ENCODE measurements around the gene ROR2.
A peak's percentile ranks its signal among the peaks of the same experiment; 100 is the strongest.
"Not testable (repeated sequence)": the region's sequence is repeated elsewhere in the genome, so short reads cannot be mapped to it uniquely, and the experiment has no call there.

Gene ROR2

DNA sequence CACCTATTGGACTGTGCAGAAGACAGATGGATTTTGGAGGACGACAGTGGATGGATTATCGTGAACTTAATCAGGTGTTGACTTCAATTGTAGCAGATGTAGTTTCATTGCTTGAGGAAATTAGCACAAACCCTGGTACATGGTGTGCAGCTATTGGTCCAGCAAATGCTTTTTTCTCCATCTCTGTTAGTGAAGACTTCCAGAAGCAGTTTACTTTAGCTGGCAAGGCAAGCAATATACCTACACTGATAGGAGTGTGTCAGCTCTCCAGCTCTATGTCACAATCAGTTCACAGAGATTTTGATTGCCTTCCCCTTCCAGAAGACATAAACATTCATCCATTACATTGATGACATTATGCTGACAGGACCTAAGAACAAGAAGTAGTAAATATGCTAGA is 35.7 kb upstream of the ROR2 start:
- DNase-seq (ENCODE audit: low read depth): no peak
- TF ChIP-seq, protein P1, sequence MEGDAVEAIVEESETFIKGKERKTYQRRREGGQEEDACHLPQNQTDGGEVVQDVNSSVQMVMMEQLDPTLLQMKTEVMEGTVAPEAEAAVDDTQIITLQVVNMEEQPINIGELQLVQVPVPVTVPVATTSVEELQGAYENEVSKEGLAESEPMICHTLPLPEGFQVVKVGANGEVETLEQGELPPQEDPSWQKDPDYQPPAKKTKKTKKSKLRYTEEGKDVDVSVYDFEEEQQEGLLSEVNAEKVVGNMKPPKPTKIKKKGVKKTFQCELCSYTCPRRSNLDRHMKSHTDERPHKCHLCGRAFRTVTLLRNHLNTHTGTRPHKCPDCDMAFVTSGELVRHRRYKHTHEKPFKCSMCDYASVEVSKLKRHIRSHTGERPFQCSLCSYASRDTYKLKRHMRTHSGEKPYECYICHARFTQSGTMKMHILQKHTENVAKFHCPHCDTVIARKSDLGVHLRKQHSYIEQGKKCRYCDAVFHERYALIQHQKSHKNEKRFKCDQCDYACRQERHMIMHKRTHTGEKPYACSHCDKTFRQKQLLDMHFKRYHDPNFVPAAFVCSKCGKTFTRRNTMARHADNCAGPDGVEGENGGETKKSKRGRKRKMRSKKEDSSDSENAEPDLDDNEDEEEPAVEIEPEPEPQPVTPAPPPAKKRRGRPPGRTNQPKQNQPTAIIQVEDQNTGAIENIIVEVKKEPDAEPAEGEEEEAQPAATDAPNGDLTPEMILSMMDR (conservative IDR thresholded peaks at IDR 0.05; ENCODE audit: control insufficient read depth, insufficient read depth, low read depth, low read length): no peak
- no peak overlapping the region for H3K4me3 ChIP-seq (ENCODE audit: control insufficient read depth, low read depth, low read length)

DNA sequence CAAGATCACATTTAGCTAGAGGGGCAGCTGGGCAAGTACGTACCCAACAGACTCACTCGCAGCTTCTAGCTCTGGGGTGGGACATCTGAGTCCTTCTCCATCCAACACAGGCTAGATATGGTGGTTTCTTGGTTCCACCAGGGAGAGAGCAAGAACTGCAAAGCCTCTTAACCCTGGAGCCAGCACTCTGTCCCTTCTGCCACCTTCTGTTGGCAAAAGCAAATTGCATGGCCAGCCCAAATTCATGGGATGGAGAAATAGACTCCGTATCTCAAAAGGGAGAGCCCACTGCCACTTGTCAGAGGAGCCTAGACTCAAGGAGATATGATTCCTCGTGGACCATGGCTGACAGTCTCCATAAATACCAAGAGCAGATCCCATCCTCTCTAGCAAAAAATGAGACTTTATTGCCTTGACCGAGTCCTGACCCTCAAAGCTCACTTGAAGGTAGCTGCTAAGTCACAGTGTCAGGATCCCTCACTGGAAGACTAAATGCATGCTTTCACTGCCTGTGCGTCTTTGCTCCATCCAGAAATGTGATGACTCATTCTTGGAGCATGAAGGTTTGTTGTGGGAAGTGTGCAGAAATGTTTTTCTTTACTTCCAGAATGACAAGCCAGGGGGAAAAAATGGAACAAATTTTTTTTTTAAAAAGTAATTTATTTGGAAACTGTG is 28.8 kb upstream of the ROR2 start:
- peak; percentile 86 for DNase-seq (ENCODE audit: low read depth)
- TF ChIP-seq, protein P1 (conservative IDR thresholded peaks at IDR 0.05; ENCODE audit: control insufficient read depth, insufficient read depth, low read depth, low read length): peak; percentile 48
- H3K4me3 ChIP-seq (ENCODE audit: control insufficient read depth, low read depth, low read length): no peak overlapping the region

DNA sequence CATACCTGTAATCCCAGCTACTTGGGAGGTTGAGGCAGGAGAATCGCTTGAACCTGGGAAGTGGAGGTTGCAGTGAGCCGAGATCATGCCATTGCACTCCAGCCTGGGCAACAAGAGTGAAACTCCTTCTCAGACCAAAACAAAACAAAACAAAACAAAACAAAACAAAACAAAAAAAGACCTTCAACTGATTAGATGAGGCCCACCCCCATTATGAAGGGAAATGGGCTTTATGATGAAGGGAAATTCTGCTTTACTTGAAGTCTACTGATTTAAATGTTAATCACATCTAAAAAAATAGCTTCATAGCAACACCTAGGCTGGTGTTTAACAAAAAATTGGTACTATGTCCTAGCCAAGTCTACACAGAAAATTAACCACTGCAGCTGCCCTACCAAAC is 25.2 kb upstream of the ROR2 start:
- DNase-seq (ENCODE audit: low read depth); H3K4me3 ChIP-seq (ENCODE audit: control insufficient read depth, low read depth, low read length): not testable (repeated sequence)

DNA sequence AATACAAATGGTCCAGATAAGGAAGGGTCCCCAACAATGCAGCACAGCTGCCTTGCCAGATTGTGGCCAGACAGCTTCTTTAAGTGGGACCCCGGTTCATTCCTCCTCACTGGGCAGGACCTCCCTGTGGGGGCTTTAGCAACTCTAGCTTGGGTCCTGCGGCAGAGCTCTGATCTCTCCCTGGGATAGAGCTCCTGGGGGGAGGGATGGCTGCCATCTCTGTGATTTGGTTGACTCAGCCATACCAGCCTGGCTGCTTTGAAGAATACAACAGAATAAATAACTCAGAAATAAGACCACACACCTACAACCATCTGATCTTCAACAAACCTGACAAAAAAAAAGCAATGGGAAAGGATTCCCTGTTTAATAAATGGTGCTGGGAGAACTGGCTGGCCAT is 22.7 kb upstream of the ROR2 start:
- H3K4me3 ChIP-seq (ENCODE audit: control insufficient read depth, low read depth, low read length): no peak overlapping the region
- TF ChIP-seq, protein P1 (conservative IDR thresholded peaks at IDR 0.05; ENCODE audit: control insufficient read depth, insufficient read depth, low read depth, low read length): no peak
- no peak for DNase-seq (ENCODE audit: low read depth)

DNA sequence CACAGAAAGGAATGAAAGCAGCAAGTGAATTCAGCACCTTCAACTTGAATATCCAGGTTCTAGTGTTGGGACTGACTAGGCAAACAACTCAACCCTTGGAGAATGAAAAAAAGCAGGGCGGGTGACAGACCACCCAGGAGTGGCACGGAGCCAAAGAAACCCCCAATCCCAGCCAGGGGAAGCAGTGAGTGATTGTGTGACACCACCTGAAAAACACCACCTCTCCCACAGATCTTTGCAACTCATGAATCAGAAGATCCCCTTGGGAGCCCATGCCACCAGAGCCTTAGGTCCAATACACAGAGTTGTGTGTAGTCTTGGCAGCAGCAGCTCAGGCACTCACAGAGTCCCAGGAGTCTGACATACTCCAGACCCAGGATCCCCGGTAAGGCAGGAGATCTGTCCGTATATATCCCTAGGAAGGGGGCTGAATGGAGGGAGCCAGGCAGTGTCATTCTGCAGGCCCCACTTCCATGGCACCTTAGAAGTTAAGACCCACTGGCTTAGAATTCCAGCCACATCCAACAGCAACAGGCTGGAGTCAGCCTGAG is 22.1 kb upstream of the ROR2 start:
- TF ChIP-seq, protein P1 (conservative IDR thresholded peaks at IDR 0.05; ENCODE audit: control insufficient read depth, insufficient read depth, low read depth, low read length): no peak
- no peak overlapping the region for H3K4me3 ChIP-seq (ENCODE audit: control insufficient read depth, low read depth, low read length)
- DNase-seq (ENCODE audit: low read depth): no peak

DNA sequence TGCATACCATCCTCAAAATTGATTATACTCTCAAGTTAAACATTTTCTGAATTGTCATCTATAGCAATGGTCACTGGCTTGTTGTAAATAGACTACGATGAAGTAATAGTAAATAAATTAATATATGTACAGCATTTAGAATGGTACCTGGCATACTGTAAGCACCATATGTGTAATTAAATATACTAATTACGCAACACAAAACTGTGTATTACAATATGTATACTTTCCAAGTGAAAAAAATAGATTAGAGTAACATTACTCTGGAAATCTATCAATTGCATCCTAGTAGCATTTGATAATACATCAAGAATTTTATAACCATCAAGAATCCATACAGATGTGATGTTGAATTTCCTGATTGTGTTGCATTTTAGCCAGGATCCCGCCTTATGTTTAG is 17.2 kb upstream of the ROR2 start:
- H3K4me3 ChIP-seq (ENCODE audit: control insufficient read depth, low read depth, low read length): no peak overlapping the region
- DNase-seq (ENCODE audit: low read depth): no peak
- TF ChIP-seq, protein P1 (conservative IDR thresholded peaks at IDR 0.05; ENCODE audit: control insufficient read depth, insufficient read depth, low read depth, low read length): no peak

DNA sequence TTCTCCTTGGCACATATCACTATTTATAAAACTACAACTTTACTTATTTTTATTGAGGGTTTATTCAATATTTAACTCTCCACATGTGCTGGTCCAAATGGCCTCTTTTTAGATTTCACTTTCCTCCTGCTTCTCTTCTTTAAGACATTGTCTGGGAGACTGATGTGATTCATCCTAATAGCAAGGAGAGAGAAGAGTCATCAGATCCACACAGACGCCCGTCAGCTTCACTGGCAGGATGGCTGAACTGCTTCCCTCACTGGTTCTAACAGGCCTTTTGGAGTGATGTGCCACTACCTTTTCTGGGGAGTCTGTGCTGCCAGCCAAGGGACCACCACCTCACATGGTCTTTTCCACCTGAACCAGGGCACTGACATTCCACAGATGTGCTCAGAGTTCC is 16.5 kb upstream of the ROR2 start:
- H3K4me3 ChIP-seq (ENCODE audit: control insufficient read depth, low read depth, low read length): no peak overlapping the region
- DNase-seq (ENCODE audit: low read depth): peak; percentile 48
- TF ChIP-seq, protein P1 (conservative IDR thresholded peaks at IDR 0.05; ENCODE audit: control insufficient read depth, insufficient read depth, low read depth, low read length): no peak
